HG03066 (cell line): ENCODE measurements around the gene GM2A.
A peak's percentile ranks its signal among the peaks of the same experiment; 100 is the strongest.
"Not testable (repeated sequence)": the region's sequence is repeated elsewhere in the genome, so short reads cannot be mapped to it uniquely, and the experiment has no call there.

ENCODE experiments used
- ATAC-seq: cut with Tn5 transposase; IDR thresholded peaks from one replicate; pipeline ENCODE4 v1.9.1; 2021; ENCODE audit warnings: low read depth; ENCODE audit not compliant: unreplicated experiment

Gene GM2A

DNA sequence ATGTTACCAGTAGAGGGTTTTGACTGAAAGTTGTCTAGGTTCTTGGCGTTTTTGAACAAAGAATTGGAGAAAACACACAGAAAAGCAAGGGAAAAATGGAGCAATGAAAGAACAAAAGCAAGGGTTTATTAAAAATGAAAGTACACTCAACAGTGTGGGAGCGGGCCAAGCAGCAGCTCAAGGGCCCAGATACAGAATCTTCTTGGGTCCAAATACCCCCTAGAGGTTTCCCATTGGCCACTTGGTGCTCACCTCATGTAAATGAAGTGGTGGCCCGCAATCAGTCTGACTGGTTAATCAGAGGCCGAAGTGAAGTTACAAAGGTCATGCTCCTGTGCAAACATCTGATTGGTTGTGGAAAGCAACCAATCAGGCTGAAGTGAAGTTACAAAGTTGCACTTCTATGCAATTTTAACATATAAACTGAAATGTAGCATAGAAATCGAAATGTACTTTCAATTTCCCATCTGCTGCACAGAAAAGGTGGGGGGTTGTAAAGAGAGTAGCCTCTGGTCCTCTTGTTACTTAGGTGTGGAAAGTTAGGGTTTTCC, 1.9 kb upstream of the GM2A start:
- ATAC-seq = no peak

- ATAC-seq = no peak
These were observed 1.4 kb upstream of the GM2A start for GRCh38 chr5:151251621-151252020.

GRCh38 chr5:151253605-151253950, 593 bp downstream of the GM2A start:
- ATAC-seq = no peak

GRCh38 chr5:151254556-151254955, 1.6 kb downstream of the GM2A start:
- no peak for ATAC-seq

DNA sequence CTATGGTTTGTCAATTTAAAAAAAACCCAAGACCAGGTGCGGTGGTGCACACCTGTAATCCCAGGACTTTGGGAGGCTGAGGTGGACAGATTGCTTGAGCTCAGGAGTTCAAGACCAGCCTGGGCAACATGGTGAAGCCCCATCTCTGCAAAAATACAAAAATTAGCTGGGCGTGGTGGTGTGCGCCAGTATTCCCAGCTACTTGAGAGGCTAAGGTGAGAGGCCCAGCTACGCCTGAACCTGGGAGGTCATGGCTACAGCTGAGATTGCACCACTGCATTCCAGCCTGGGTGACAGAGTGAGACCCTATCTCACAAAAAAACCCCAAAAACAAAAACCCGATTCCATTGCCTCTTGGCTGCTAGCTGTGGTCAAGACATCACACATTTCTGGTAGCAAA, 2.0 kb downstream of the GM2A start:
- not testable (repeated sequence) for ATAC-seq

DNA sequence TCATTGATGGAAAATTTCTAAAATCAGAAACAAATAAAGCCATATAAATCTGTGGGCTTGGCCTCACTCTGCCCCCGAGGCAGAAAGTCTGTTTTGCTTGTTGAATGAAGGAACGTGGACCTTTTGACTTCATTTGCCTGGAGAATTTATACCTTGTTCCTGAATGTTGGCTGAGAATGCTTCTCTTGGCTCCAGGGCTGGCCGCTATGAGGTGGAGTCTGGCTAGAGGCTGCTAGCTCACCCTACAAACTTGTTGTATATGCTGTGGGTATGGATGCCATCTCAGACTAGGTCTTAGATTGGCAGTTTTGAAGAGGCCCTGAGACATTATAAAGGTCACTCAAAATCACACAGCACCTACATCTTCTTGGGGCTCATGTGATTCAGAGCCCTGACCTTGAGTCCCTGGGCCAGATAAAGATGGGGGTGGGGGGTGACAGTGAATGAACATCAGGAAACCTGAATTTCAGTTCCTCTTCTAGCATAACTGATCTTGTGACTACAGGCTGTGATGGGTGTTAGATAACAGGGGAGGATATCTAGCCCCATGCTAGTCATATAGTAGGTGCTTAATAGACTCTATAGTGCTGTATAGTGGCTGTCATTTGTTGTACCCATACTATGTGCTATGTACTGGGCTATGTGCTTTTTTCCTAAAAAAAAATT, 2.8 kb downstream of the GM2A start:
- peak; percentile 40 for ATAC-seq

- ATAC-seq = peak; percentile 26
These were observed 4.8 kb downstream of the GM2A start for GRCh38 chr5:151257731-151258181.

DNA sequence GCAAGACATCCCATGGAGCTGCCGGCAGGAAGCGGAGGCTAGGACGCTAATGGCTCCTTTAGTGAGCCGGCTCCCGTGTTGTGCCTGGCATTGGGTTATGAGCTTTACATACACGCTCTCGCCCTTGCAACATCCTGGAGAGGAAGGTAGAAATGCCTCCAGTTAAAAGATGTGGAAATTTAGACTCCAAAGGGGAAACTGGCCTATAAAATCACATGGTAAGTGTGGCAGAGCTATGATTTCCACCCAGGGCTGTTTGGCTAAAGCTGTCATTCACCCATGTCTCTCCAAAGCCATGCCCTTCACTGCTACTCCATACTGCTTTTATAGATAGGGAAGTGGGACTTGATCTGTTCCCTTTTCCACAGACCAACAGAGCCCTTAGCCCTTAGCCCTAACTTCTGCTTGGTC, 5.2 kb downstream of the GM2A start:
- ATAC-seq = no peak

- no peak for ATAC-seq
These were observed 5.8 kb downstream of the GM2A start for GRCh38 chr5:151258816-151259215.

GRCh38 chr5:151259931-151260330, 6.9 kb downstream of the GM2A start:
- no peak for ATAC-seq

GRCh38 chr5:151262532-151262931, 9.5 kb downstream of the GM2A start:
- no peak for ATAC-seq

GRCh38 chr5:151264113-151264512, 11.1 kb downstream of the GM2A start:
- no peak for ATAC-seq

DNA sequence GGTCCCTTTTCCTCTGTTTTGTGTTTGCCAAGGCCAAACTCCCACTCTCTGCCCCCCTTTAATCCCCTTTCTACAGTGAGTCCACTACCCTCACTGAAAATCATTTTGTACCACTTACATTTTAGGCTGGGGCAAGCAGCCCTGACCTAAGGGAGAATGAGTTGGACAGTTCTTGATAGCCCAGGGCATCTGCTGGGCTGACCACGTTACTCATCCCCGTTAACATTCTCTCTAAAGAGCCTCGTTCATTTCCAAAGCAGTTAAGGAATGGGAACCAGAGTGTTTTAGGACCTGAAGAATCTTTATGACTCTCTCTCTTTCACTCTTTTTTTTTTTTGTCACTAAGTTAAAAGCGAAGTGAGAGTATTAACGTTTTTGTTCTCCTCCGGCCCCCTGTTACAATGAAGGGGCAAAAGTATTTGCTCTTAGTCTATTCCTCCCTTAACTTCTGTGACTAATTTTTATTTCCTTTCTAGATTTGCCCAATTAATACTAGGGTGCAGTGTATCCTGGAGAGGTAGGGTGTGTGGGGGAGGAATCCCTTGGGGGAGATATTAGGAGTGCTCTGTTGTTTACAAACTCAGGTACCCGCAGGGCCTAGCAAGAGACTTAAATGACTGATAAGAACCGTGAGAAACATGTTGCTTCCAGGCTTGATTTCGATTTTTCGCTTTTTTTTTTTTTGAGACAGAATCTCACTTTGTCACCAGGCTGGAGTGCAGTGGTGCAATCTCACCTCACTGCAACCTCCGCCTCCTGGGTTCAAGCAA, 14.7 kb downstream of the GM2A start:
- no peak for ATAC-seq

GRCh38 chr5:151270599-151270998, 17.6 kb downstream of the GM2A start:
- ATAC-seq = peak; percentile 74

DNA sequence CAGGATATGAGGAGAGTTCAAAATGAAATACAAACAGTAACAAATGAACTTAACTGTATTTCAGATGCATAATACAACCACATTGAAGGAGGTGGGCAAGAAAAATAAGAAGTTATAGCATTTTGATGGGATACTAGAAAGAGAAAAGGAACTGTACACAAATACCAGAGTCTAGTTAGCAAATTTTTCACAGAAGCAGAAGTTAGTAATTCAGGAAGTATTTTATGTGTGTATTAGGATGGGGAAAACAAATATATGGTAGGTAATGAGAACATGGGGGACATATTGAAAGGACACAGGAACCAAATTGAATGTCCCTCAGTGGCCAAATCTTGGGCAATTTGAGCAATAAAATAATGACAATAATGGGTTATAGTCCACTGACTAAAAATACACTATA, 18.4 kb downstream of the GM2A start:
- no peak for ATAC-seq

GRCh38 chr5:151274666-151275065, 21.7 kb downstream of the GM2A start:
- no peak for ATAC-seq

GRCh38 chr5:151275803-151276202, 22.8 kb downstream of the GM2A start:
- ATAC-seq = no peak

- no peak for ATAC-seq
These were observed 25.9 kb downstream of the GM2A start for GRCh38 chr5:151278845-151279244.

DNA sequence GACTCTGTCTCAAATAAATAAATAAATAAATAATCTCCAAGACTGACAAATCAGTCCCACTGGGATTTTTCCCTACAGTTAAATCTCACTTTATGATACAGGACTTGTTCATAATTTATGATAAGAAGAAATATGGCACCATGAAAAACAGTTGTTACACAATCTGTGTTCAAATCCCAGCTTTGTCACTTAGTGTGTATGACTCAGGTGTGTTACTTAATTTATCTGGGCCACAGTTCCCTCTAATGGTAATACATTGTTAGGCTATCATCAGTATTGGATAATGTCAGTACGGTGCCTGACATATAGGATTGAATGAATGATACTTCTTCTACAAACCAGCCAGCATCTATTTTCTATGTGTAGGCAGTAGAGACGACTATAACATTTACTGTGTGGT, 27.5 kb downstream of the GM2A start:
- no peak for ATAC-seq

GRCh38 chr5:151281001-151281639, 28.1 kb downstream of the GM2A start:
- no peak for ATAC-seq

- no peak for ATAC-seq
These were observed 30.3 kb downstream of the GM2A start for GRCh38 chr5:151283120-151283825.
